Measurements from ENCODE around the gene PSME2. TPM values are rescaled to one million over a fixed set of nuclear protein-coding genes. Genes with fewer than 3 reads are reported as not detected.

PSME2 gene
- total and polyA plus RNA-seq, 9 of the 15 experiments (the other 6 are each of a cell fraction or from before 2014, with no cell fraction given): 111 to 579 (median 159) TPM

GRCh38 chr14:24177041-24177825 lies 30.8 kb upstream of the PSME2 start (continued):
- TF ChIP-seq BRD4 (IDR thresholded peaks at IDR 0.05): no peak
- no peak for TF ChIP-seq MED1 (CRISPR knock-in tag; IDR thresholded peaks at IDR 0.05; ENCODE audit: borderline replicate concordance)
- no peak for TF ChIP-seq MEF2A (IDR thresholded peaks at IDR 0.05; ENCODE audit: control insufficient read depth, low read depth, low read length)
- TF ChIP-seq TCFL5 (CRISPR knock-in tag; conservative IDR thresholded peaks at IDR 0.05): no peak
- TF ChIP-seq IRF2 (CRISPR knock-in tag; IDR thresholded peaks at IDR 0.05): no peak
- no peak for TF ChIP-seq ZBTB11 (CRISPR knock-in tag; IDR thresholded peaks at IDR 0.05)
- no peak for TF ChIP-seq ELK3 (CRISPR knock-in tag; IDR thresholded peaks at IDR 0.05)
- no peak for TF ChIP-seq HNRNPUL1 (IDR thresholded peaks at IDR 0.05; ENCODE audit: low read length)

All from K562 (cell line).